Sigmoid colon (tissue), 3 donors: ENCODE measurements around the gene RAB3C.

Experiments
- POLR2A ChIP-seq, 2 donors: fragments of 450-650 bp; IDR thresholded peaks; one replicate each; pipeline ENCODE4 v1.6.1; 2016; ENCODE audit warnings: antibody characterized with exemption in 2 of 2, mild to moderate bottlenecking in 2 of 2, moderate library complexity in 2 of 2
- TF ChIP-seq, protein P1 (sequence below), 4 experiments: fragments of 450-650 bp in 3 of 4; fragments of 200-600 bp in 1 of 4; IDR thresholded peaks; one replicate each; pipeline ENCODE4 v1.5.1; 2016 to 2019; ENCODE audit warnings: antibody characterized with exemption in 4 of 4, mild to moderate bottlenecking in 3 of 4, moderate library complexity in 2 of 4

DNA sequence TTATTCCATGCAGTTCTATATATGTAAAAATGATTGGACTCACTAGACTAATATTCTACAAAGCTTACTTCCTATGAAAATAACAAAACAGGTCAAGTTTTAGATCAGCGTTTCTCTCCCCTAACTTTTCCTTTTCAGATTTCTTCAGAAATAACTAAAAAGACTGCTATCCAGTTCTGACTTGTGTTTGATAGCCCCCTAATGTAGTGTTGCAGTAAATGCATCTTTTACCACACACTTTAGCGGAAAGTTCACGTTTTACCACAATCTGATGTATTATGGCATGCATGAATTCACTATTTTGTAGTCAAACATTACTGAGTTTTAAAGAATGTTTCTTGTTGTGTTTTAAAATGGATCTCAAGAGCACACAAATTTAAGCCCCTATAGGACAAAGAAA is 292.7 kb downstream of the RAB3C start:
- TF ChIP-seq, protein P1, sequence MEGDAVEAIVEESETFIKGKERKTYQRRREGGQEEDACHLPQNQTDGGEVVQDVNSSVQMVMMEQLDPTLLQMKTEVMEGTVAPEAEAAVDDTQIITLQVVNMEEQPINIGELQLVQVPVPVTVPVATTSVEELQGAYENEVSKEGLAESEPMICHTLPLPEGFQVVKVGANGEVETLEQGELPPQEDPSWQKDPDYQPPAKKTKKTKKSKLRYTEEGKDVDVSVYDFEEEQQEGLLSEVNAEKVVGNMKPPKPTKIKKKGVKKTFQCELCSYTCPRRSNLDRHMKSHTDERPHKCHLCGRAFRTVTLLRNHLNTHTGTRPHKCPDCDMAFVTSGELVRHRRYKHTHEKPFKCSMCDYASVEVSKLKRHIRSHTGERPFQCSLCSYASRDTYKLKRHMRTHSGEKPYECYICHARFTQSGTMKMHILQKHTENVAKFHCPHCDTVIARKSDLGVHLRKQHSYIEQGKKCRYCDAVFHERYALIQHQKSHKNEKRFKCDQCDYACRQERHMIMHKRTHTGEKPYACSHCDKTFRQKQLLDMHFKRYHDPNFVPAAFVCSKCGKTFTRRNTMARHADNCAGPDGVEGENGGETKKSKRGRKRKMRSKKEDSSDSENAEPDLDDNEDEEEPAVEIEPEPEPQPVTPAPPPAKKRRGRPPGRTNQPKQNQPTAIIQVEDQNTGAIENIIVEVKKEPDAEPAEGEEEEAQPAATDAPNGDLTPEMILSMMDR (IDR thresholded peaks at IDR 0.05): no peak
- TF ChIP-seq POLR2A (IDR thresholded peaks at IDR 0.05): no peak
